ENCODE data around the gene PCAT7. TPM values are rescaled to one million over a fixed set of nuclear protein-coding genes. Genes with fewer than 3 reads are reported as not detected.
"Not testable (repeated sequence)": the region's sequence is repeated elsewhere in the genome, so short reads cannot be mapped to it uniquely, and the experiment has no call there.

The PCAT7 gene
- total RNA-seq, 4 donors from 2014 or later, result not detected

GRCh38 chr9:94563548-94563947, 8.7 kb downstream of the PCAT7 start:
- intact Hi-C loops (cut with DNase I), result no loop called here
- Histone ChIP-seq H3K27ac (no peak overlapping the region), H3K9me3 (no peaks in the 10 kb centered on the region), H3K4me1 (no peaks in the 10 kb centered on the region), H3K4me3 (replicated peaks in 1 of 3) (no peak overlapping the region), H3K36me3 (no peaks in the 10 kb centered on the region), H3K27me3 (no peaks in the 10 kb centered on the region)
- WGBS, 2 donors, result 78 to 90% methylated on average over 2 of the region's 2 CpGs
- TF ChIP-seq CTCF (IDR thresholded peaks at IDR 0.05) (no peak), POLR2A (IDR thresholded peaks at IDR 0.05) (no peak)
- no peak for DNase-seq

- DNase-seq; H3K9me3 ChIP-seq; H3K4me1 ChIP-seq; H3K27ac ChIP-seq; H3K27me3 ChIP-seq; H3K36me3 ChIP-seq; intact Hi-C loops (cut with DNase I); H3K4me3 ChIP-seq (replicated peaks in 1 of 3): not testable (repeated sequence)
- WGBS, 2 donors, result 54 to 55% methylated on average over 3 of the region's 3 CpGs
Measured at GRCh38 chr9:94564279-94564678, 9.4 kb downstream of the PCAT7 start.

- Histone ChIP-seq H3K36me3 (no peaks in the 10 kb centered on the region), H3K4me1 (no peaks in the 10 kb centered on the region), H3K4me3 (replicated peaks in 1 of 3) (no peak overlapping the region), H3K27me3 (no peaks in the 10 kb centered on the region), H3K27ac (no peak overlapping the region), H3K9me3 (no peaks in the 10 kb centered on the region)
- intact Hi-C loops (cut with DNase I), result no loop called here
- TF ChIP-seq POLR2A (IDR thresholded peaks at IDR 0.05), result no peak
- no peak for TF ChIP-seq CTCF (IDR thresholded peaks at IDR 0.05)
- no peak for DNase-seq
Measured at GRCh38 chr9:94566550-94566949, 11.7 kb downstream of the PCAT7 start.

DNA sequence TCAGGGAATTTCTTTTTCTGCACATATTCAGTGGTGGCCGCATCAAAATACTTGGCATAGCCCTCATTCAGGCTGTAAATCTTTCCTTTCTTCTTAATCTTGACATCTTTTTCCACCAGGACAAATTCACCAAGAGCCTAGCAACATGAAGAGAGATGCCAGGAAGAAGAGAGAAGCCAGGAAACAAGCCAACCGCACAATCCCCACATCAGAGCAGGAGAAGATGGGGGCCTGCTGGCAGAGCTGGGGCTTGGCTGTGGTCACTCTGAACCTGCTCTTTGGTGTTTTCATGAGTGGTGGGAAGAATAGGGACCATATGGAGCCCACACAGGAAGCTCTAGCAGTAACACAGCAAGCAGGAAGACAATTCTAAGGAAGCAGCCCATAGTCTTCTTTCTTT, 12.4 kb downstream of the PCAT7 start:
- intact Hi-C loops (cut with DNase I), result no loop called here
- Histone ChIP-seq H3K27ac (no peak overlapping the region), H3K4me1 (no peaks in the 10 kb centered on the region), H3K36me3 (no peaks in the 10 kb centered on the region), H3K9me3 (no peaks in the 10 kb centered on the region), H3K27me3 (no peaks in the 10 kb centered on the region), H3K4me3 (replicated peaks in 1 of 3) (no peak overlapping the region)
- DNase-seq, result no peak
- TF ChIP-seq POLR2A (IDR thresholded peaks at IDR 0.05), result no peak
- TF ChIP-seq CTCF (IDR thresholded peaks at IDR 0.05), result no peak
- WGBS, 2 donors, result 91 to 98% methylated on average over 2 of the region's 2 CpGs

GRCh38 chr9:94568250-94568889, 13.5 kb downstream of the PCAT7 start:
- intact Hi-C loops (cut with DNase I), result no loop called here
- no peak for DNase-seq
- H3K36me3 ChIP-seq, result no peaks in the 10 kb centered on the region
- no peak overlapping the region for H3K4me3 ChIP-seq (replicated peaks in 1 of 3)
- WGBS, 2 donors, result 92 to 93% methylated on average over 3 of the region's 3 CpGs
- H3K9me3 ChIP-seq, result no peaks in the 10 kb centered on the region
- H3K4me1 ChIP-seq, result no peaks in the 10 kb centered on the region
- H3K27ac ChIP-seq, result no peak overlapping the region
- TF ChIP-seq CTCF (IDR thresholded peaks at IDR 0.05), result no peak
- TF ChIP-seq POLR2A (IDR thresholded peaks at IDR 0.05), result no peak
- H3K27me3 ChIP-seq, result no peaks in the 10 kb centered on the region

Measured in thyroid gland (tissue), 4 donors.